Gastrocnemius medialis (tissue), 4 donors: ENCODE data around the gene MARCHF10.

ENCODE experiments used
- POLR2A ChIP-seq, 2 donors: fragments of 450-650 bp; IDR thresholded peaks; one replicate each; pipeline ENCODE4 v1.6.1; 2017; ENCODE audit warnings: antibody characterized with exemption in 2 of 2, mild to moderate bottlenecking in 2 of 2, moderate library complexity in 2 of 2
- TF ChIP-seq, protein P1 (sequence below), 5 experiments: fragments of 450-650 bp in 3 of 5; fragments of 200-600 bp in 2 of 5; sonication (generic) in 2 of 5; IDR thresholded peaks in 4 of 5; conservative IDR thresholded peaks in 1 of 5; 1 replicate in 4 of 5; 2 replicates in 1 of 5; pipeline ENCODE4 v1.5.1; 2016 to 2019; ENCODE audit warnings: antibody characterized with exemption in 5 of 5, mild to moderate bottlenecking in 3 of 5, moderate library complexity in 3 of 5

DNA sequence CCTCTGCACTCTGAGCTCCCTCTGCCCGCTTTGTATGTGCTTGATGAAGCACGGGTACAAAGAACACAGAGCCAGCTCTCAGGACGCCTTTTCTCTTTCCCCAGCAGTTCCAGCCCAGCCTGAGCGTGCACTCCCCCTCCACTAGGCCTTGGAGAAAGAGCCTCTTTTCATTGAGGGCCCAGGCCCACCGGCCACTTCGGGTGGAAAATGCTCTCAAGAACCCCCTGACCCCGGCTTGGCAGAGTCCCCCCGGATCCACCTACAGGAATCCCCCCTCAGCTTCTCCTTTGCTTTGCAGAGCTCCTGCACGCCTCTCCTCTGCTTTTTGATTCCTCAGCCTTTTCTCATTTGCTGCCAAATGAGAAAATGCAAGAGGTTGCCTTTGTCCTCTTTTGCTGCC is 150.4 kb downstream of the MARCHF10 start:
- TF ChIP-seq POLR2A (IDR thresholded peaks at IDR 0.05): no peak
- TF ChIP-seq, protein P1, sequence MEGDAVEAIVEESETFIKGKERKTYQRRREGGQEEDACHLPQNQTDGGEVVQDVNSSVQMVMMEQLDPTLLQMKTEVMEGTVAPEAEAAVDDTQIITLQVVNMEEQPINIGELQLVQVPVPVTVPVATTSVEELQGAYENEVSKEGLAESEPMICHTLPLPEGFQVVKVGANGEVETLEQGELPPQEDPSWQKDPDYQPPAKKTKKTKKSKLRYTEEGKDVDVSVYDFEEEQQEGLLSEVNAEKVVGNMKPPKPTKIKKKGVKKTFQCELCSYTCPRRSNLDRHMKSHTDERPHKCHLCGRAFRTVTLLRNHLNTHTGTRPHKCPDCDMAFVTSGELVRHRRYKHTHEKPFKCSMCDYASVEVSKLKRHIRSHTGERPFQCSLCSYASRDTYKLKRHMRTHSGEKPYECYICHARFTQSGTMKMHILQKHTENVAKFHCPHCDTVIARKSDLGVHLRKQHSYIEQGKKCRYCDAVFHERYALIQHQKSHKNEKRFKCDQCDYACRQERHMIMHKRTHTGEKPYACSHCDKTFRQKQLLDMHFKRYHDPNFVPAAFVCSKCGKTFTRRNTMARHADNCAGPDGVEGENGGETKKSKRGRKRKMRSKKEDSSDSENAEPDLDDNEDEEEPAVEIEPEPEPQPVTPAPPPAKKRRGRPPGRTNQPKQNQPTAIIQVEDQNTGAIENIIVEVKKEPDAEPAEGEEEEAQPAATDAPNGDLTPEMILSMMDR (IDR thresholded peaks at IDR 0.05 in 4 of 5, conservative IDR thresholded peaks at IDR 0.05 in 1 of 5): no peak
